RWPE2 (cell line): Measurements from ENCODE around the gene CHCHD5.
A peak's percentile ranks its signal among the peaks of the same experiment; 100 is the strongest.

Experiments used
- ATAC-seq: fragments of 200-7000 bp; cut with Tn5 transposase; 3 replicates; pipeline ENCODE4 v1.9.1; 2021; ENCODE audit warnings: low read depth
- DNase-seq: peaks from one replicate; pipeline ENCODE4 v3.0.0-alpha.2; 2020; ENCODE audit warnings: low spot score
- H3K27ac ChIP-seq: fragments of 450-650 bp; 2 replicates; pipeline ENCODE4 v1.5.1; 2017; ENCODE audit warnings: mild to moderate bottlenecking; ENCODE audit not compliant: poor library complexity, severe bottlenecking
- H3K27me3 ChIP-seq: fragments of 250-450 bp; sonication (Bioruptor Pico); 2 replicates; pipeline ENCODE4 v1.5.1; 2021; ENCODE audit warnings: mild to moderate bottlenecking, moderate library complexity; ENCODE audit not compliant: insufficient read depth, poor library complexity, severe bottlenecking
- H3K36me3 ChIP-seq: fragments of 250-450 bp; sonication (Bioruptor Pico); 2 replicates; pipeline ENCODE4 v1.5.1; 2020; ENCODE audit warnings: low read depth, mild to moderate bottlenecking, moderate library complexity
- H3K4me1 ChIP-seq: fragments of 250-450 bp; sonication (Bioruptor Pico); 2 replicates; pipeline ENCODE4 v1.5.1; 2021; ENCODE audit warnings: mild to moderate bottlenecking, moderate library complexity; ENCODE audit not compliant: insufficient read depth, poor library complexity, severe bottlenecking
- H3K4me3 ChIP-seq: fragments of 250-450 bp; sonication (Bioruptor Pico); 2 replicates; pipeline ENCODE4 v1.5.1; 2021; ENCODE audit warnings: mild to moderate bottlenecking, moderate library complexity; ENCODE audit not compliant: severe bottlenecking
- H3K9me3 ChIP-seq: fragments of 250-450 bp; sonication (Bioruptor Pico); 2 replicates; pipeline ENCODE4 v1.5.1; 2021; ENCODE audit warnings: mild to moderate bottlenecking, moderate library complexity; ENCODE audit not compliant: severe bottlenecking
- TF ChIP-seq, protein P1 (sequence below): fragments of 450-650 bp; IDR thresholded peaks from one replicate; pipeline ENCODE4 v1.5.1; 2017; ENCODE audit warnings: mild to moderate bottlenecking, moderate library complexity; ENCODE audit not compliant: poor library complexity, severe bottlenecking

The CHCHD5 gene

DNA sequence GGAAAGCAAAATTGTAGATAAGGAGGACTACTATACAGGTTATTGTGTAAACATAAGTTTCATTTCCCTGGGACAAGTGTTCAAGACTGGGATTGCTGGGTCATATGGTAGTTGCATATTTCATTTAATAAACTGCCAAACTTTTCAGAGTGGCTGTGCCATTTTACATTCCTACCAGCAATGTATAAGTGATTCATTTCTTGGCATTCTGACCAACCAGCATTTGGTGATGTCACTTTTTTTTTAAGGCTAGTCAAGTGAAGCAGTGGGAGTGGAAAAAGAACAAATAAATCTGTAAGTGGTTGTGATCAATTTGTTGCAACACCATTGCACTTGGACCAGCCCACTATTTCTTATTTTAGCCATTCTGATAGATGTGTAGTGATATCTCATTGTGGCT lies 5.2 kb upstream of the CHCHD5 start:
- Histone ChIP-seq H3K4me1 (no peaks in the 10 kb centered on the region), H3K9me3 (no peaks in the 10 kb centered on the region), H3K4me3 (no peak overlapping the region), H3K27me3 (no peaks in the 10 kb centered on the region), H3K36me3 (peaks cover 35% of the 10 kb centered on the region), H3K27ac (no peak overlapping the region)
- TF ChIP-seq, protein P1, sequence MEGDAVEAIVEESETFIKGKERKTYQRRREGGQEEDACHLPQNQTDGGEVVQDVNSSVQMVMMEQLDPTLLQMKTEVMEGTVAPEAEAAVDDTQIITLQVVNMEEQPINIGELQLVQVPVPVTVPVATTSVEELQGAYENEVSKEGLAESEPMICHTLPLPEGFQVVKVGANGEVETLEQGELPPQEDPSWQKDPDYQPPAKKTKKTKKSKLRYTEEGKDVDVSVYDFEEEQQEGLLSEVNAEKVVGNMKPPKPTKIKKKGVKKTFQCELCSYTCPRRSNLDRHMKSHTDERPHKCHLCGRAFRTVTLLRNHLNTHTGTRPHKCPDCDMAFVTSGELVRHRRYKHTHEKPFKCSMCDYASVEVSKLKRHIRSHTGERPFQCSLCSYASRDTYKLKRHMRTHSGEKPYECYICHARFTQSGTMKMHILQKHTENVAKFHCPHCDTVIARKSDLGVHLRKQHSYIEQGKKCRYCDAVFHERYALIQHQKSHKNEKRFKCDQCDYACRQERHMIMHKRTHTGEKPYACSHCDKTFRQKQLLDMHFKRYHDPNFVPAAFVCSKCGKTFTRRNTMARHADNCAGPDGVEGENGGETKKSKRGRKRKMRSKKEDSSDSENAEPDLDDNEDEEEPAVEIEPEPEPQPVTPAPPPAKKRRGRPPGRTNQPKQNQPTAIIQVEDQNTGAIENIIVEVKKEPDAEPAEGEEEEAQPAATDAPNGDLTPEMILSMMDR = no peak
- peak; percentile 44; the same call in 2 of the 3 replicates for ATAC-seq
- DNase-seq = no peak

DNA sequence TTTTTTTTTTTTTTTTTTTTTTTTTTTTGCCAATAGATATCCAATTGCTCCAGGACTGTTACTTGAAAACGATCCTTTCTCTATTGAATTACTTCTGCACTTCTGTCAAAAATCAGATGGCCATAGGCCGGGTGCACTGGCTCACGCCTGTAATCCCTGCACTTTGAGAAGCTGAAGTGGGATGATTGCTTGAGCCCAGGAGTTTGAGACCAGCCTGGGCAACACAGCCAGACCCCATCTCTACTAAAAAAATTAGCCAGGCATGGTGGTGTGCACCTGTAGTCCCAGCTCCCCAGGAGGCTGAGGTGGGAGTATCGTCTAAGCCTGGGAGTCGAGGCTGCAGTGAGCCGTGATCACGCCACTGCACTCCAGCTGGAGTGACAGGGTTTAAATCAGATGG lies 4.3 kb upstream of the CHCHD5 start:
- no peak for DNase-seq
- no peak for ATAC-seq
- no peaks in the 10 kb centered on the region for H3K4me1 ChIP-seq
- no peaks in the 10 kb centered on the region for H3K27me3 ChIP-seq
- TF ChIP-seq, protein P1 = no peak
- no peak overlapping the region for H3K27ac ChIP-seq
- peaks cover 29% of the 10 kb centered on the region for H3K36me3 ChIP-seq
- no peaks in the 10 kb centered on the region for H3K9me3 ChIP-seq
- no peak overlapping the region for H3K4me3 ChIP-seq

DNA sequence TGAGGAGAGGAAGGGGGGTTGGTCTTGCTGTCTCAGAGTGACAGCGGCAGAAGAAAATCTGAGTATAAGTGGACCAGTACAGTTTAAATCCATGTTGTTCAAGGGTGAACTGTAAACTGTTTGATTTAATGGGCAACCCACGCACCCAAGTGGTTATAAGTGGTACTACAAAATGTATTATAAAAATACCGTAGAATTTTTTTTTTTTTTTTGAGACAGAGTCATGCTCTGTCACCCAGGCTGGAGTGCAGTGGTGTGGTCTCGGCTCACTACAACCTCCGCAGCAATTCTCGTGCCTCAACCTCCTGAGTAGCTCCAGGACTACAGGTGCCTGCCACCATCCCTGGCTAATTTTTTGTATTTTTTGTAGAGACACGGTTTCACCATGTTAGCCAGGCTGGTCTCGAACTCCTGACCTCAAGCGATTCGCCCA lies 2.1 kb upstream of the CHCHD5 start:
- ATAC-seq (peak; percentile 1; the same call in 1 of the 3 replicates), DNase-seq (no peak)
- TF ChIP-seq, protein P1 = peak; percentile 81
- Histone ChIP-seq H3K27ac (no peak overlapping the region), H3K9me3 (no peaks in the 10 kb centered on the region), H3K4me1 (no peaks in the 10 kb centered on the region), H3K36me3 (peaks cover 14% of the 10 kb centered on the region; the same call in 1 of the 2 replicates), H3K27me3 (no peaks in the 10 kb centered on the region), H3K4me3 (no peak overlapping the region)

DNA sequence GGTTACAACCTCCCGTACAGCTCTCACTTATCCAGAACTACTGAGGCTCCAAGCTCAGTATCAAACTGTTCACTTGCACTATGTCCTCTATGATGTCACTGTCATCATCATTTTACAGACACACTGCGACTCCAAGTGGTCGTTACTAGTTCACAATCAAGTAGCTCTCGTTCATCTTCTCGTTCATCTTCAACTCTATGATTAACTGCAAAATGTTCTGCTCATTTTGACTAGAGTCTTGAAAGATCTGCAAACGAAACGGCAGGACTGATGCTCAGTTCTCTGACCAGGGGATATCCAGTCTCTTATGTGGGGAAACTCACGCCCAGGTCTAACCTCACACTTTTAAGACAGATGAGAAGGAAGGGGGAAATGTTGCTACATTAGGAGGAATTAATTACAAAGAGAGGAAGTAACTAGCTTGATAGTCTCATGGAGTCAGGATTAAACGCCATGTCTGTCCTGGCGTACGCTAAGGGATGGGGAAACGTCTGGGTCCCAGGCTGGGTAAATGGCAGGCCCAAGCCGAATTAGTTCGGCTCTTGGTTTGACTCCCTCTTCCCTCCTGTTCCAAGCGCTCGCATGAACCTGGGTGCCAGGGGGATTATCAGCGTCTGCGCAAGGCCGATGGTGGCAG lies 794 bp upstream of the CHCHD5 start:
- ATAC-seq = no peak
- peak overlapping the region; percentile 65 for H3K4me3 ChIP-seq
- no peaks in the 10 kb centered on the region for H3K4me1 ChIP-seq

More for the DNA sequence above, 794 bp upstream of the CHCHD5 start:
- peak overlapping the region; percentile 78 for H3K27ac ChIP-seq
- no peaks in the 10 kb centered on the region for H3K9me3 ChIP-seq
- H3K36me3 ChIP-seq = peaks cover 6% of the 10 kb centered on the region; the same call in 1 of the 2 replicates
- TF ChIP-seq, protein P1 = peak; percentile 10
- no peak for DNase-seq
- H3K27me3 ChIP-seq = no peaks in the 10 kb centered on the region
